Stimulated activated CD8-positive, alpha-beta memory T cell treated with anti-CD3 and anti-CD28 coated beads, Interleukin-15, amount 100 ng/mL, for 1 hour (primary cell): ENCODE data around the gene ACKR3.

ENCODE experiments used
- DNase-seq: peaks from one replicate; pipeline ENCODE4 v3.0.0-alpha.2; 2020; ENCODE audit warnings: low read depth

Gene ACKR3

GRCh38 chr2:236610991-236611821, 41.6 kb downstream of the ACKR3 start:
- DNase-seq = no peak

- DNase-seq = no peak
Observed at GRCh38 chr2:236612737-236613136, 43.1 kb downstream of the ACKR3 start.

DNA sequence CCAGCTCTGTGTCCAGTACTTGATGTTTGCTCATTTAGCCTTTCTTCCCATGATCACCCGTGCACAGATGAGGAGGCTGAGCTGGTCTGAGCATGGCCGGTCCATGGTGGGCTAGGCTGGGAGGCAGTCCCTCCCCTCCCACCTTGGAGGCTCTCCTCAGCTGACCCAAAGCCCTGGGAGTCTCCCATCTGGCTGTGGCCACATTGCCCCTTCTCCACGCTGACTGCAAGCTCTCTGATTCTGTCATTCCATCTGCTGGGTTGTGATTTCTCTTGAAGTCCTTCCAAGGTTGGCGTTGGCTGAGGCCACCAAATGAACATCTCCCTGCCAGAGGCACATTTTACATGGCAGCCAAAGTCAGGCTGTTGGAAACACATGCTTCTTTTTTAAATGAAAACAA, 44.0 kb downstream of the ACKR3 start:
- no peak for DNase-seq

- no peak for DNase-seq
Observed at GRCh38 chr2:236614551-236614950, 44.9 kb downstream of the ACKR3 start.

DNA sequence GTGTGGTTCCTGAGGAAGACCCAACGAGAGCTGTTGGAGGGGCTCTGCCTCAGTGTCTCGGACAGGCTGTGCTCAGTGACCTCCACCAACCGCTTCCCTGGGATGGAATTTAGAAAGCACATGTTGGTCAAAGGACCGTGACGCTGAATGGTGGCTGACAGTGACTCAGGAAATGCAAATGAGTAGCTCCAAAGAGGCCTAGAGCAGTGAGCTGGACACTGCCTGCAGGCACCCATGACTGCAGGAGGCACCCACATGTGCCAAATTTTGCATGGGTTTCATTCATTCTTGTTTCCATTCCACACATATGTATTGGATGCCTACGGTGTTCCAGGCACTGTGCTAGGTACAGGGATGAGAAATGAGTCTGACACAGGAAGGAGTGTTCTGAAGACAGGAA, 46.4 kb downstream of the ACKR3 start:
- DNase-seq = no peak

GRCh38 chr2:236616624-236617023, 47.0 kb downstream of the ACKR3 start:
- DNase-seq = no peak

GRCh38 chr2:236617221-236617737, 47.7 kb downstream of the ACKR3 start:
- DNase-seq = no peak

- DNase-seq = no peak
Observed at GRCh38 chr2:236617796-236618195, 48.2 kb downstream of the ACKR3 start.

DNA sequence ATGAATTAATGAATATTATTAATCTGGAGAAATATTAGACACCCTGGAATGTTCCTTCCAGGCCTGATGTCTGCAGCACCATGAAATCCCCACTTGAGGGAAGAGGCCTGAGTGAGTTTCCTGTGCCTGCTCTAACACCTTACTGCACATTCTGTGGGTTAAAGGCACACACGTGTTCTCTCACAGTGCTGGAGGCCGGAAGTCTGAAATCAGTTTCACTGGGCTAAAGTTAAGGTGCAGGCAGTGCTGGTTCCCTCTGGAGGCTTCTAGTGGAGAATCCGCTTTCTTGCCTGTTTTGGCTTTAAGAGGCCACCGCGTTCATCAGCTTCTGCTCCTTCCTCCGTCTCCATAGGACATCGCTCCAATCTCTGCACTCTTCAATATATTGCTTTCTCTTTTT, 48.7 kb downstream of the ACKR3 start:
- DNase-seq = no peak

DNA sequence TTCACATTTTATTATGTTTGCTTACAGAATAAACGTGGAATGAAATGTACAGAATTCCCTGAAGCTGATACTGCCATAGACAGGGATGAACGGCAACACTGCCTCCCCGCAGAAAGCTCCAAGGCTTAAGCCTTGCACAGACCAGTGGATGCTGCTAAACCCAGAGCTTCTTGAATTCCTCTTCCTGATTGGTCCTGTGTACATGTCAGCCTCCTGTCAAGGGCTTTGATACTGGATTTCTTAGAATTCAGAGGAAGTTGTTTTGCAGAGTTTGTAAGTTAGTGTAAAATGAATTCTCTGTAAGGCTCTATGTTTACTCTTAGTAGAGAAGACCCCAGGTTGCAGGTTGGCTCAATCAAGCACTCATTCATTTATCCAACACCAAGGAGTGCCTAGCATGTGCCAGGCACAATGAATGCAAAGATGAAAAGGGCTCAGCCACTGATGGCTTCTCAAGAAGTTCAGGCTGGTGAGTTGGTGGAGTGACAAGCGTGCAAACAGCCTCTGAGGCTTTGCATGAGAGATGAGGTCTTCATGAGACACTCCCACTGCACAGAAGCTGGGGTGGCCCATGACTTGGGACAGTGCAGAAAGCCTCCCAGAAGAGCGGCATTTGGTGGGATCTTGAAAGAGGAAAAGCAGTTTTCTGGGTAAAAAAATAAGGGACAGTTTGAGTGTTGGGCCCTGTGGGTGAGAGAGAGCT, 50.4 kb downstream of the ACKR3 start:
- DNase-seq = no peak

DNA sequence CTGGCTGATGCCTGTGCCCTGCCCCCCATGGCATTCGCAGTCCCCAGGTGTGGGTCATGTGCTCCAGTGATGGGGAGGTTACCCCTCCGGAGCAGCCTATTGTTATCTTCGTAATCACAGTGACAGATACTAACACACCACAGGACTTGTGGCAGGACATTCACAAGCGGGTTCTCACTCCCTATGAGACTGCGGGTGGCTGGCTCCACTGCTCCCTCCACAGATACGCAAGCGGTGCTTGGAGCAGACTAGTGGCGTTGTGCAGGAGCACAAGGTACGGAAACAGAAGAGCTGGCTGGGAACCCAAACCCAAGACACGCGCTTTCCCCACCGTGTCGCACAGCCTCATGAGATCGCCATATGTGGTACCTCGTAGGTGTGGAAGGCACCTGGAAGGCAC, 52.2 kb downstream of the ACKR3 start:
- no peak for DNase-seq

DNA sequence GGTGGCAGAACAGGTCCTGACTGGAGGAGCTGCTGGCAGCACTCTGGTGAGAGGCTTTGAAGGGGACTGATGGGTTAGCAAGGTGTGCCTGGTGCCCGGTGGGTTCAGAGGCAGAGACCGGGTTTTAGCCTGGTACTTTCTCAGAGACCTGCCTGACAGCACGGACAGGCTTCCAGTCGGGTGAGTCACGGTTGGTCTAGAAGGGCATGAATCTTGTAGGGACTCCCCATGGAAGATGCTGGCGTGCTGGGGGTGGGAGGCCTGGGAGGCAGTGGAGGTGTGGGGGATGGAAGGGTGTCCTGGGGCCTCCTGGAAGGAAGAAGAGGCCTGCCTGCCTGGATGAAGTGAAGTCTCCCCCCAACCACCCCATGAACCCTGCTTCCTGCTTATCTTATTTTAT, 52.6 kb downstream of the ACKR3 start:
- DNase-seq = no peak

GRCh38 chr2:236622660-236623059, 53.0 kb downstream of the ACKR3 start:
- DNase-seq = no peak

- DNase-seq = no peak
Observed at GRCh38 chr2:236623816-236624215, 54.2 kb downstream of the ACKR3 start.

- no peak for DNase-seq
Observed at GRCh38 chr2:236625156-236625690, 55.6 kb downstream of the ACKR3 start.

DNA sequence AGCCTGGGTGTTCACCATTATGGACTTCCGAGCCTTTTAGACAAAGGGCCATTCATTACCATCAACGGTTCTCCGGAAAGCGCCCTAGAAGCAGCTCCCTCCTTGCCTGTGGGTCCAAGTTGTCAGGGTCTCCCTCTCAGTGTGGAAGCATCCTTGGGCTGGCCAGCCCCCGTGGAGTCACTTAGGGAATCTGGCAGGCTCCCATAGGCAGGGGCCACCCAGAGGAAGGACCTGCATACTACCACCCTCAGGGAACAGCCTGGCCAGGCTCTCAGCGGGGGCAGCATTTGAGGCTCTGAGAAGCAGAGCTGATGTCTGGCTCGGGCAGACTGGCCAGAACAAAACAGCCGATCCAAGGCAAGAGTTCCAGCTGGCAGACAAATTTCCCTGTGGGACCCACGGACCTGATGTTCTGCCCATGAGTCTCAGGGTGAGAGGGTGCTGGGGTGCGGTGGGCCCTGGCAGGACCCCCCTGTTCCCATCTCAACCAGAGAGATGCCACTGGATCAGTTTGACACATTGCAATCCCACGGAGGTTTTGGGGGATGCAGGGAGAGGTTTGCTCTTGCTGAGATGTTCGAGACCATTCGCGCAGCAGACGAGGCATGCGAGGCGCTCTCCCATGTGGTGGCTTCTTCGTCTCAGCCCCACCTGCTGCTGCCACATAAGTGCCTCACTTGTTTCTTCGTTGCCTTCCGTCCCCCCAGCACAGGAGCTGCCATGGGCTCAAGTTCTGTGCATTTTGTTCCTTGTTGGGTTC, 56.9 kb downstream of the ACKR3 start:
- no peak for DNase-seq

DNA sequence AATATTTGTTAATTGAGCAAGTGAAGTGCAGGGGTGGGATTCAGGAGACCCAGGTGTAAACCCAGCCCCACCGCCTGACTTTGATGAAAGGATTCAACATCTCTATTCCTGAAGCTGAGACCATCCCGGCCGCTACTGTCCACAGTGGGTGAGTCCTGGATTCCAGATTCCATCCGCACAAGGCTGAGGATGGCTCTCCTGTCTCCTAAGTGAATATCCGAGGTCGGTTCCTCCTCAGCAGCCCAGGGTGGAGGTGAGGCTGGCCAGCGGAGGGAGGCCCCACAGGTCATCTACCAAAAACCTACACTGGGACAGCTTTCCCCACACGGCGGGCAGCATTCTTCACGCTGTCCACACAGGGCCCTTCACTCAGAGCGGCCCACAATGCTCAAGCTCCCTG, 57.6 kb downstream of the ACKR3 start:
- DNase-seq = no peak

- no peak for DNase-seq
Observed at GRCh38 chr2:236627841-236628240, 58.2 kb downstream of the ACKR3 start.

GRCh38 chr2:236628256-236628901, 58.8 kb downstream of the ACKR3 start:
- DNase-seq = no peak

DNA sequence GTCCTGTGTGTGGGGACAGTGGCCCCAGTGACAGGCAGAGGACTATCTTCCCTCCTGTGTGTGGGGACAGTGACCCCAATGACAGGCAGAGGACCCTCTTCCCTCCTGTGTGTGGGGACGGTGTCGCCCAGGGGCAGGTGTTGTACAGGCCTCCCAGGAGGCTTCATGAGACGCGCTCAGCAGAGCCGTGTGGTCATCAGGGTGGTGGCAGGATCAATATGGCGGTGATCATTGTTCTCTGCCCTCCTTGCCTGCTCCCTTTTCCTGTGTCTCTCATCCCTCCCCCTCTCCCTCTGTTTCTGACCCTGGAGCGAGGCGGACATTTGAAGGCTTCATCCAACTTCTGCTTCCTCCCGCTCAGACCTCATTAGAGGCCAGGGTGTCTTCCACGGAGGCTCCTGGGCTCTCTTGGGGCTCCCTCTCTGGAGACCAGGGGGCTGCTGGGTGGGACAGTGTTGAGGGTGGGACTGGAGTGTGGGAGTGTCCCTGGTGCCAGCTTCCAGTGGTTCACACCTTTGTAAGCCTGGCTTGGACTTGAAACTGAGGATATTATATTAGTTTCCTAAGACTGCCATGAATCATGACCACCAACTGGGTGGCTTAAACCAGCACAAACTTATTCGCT, 59.5 kb downstream of the ACKR3 start:
- no peak for DNase-seq
